ENCODE data around the gene NCEH1.

The NCEH1 gene

GRCh38 chr3:172655388-172655787 lies 55.5 kb downstream of the NCEH1 start:
- Histone ChIP-seq H3K4me1 (ENCODE audit: control insufficient read depth, low read length) (no peaks in the 10 kb centered on the region), H3K4me3 (ENCODE audit: low read length) (no peak overlapping the region), H3K79me2 (ENCODE audit: control insufficient read depth, low read length) (no peaks in the 10 kb centered on the region), H3K9me3 (ENCODE audit: control insufficient read depth, insufficient read depth, low read length) (no peaks in the 10 kb centered on the region), H3K27me3 (ENCODE audit: control insufficient read depth, low read length) (no peaks in the 10 kb centered on the region), H3K36me3 (ENCODE audit: control insufficient read depth, low read length) (no peaks in the 10 kb centered on the region), H4K20me1 (ENCODE audit: control insufficient read depth, insufficient read depth, low read depth, low read length) (no peaks in the 10 kb centered on the region), H3K27ac (ENCODE audit: low read depth, low read length) (no peak overlapping the region), H3K4me2 (ENCODE audit: low read length) (no peak overlapping the region), H3K9me2 (replicated peaks; ENCODE audit: control insufficient read depth, low read length) (no peaks in the 10 kb centered on the region), H3F3A (ENCODE audit: control insufficient read depth, insufficient read depth) (no peaks in the 10 kb centered on the region)
- no peak for TF ChIP-seq CTCF (IDR thresholded peaks at IDR 0.05; ENCODE audit: low read depth, low read length, poor library complexity, severe bottlenecking)

- no peaks in the 10 kb centered on the region for H3K4me1 ChIP-seq (ENCODE audit: control insufficient read depth, low read length)
- no peaks in the 10 kb centered on the region for H3K9me3 ChIP-seq (ENCODE audit: control insufficient read depth, insufficient read depth, low read length)
Measured at GRCh38 chr3:172654470-172654869, 56.4 kb downstream of the NCEH1 start.

GRCh38 chr3:172653004-172653572 lies 57.8 kb downstream of the NCEH1 start:
- Histone ChIP-seq H3K36me3 (ENCODE audit: control insufficient read depth, low read length) (no peaks in the 10 kb centered on the region), H3F3A (ENCODE audit: control insufficient read depth, insufficient read depth) (no peaks in the 10 kb centered on the region), H3K9me3 (ENCODE audit: control insufficient read depth, insufficient read depth, low read length) (no peaks in the 10 kb centered on the region), H3K4me3 (ENCODE audit: low read length) (no peak overlapping the region), H3K27me3 (ENCODE audit: control insufficient read depth, low read length) (no peaks in the 10 kb centered on the region), H3K9me2 (replicated peaks; ENCODE audit: control insufficient read depth, low read length) (no peaks in the 10 kb centered on the region), H4K20me1 (ENCODE audit: control insufficient read depth, insufficient read depth, low read depth, low read length) (no peaks in the 10 kb centered on the region), H3K4me1 (ENCODE audit: control insufficient read depth, low read length) (no peaks in the 10 kb centered on the region), H3K27ac (ENCODE audit: low read depth, low read length) (no peak overlapping the region), H3K4me2 (ENCODE audit: low read length) (no peak overlapping the region), H3K79me2 (ENCODE audit: control insufficient read depth, low read length) (no peaks in the 10 kb centered on the region)
- TF ChIP-seq CTCF (IDR thresholded peaks at IDR 0.05; ENCODE audit: low read depth, low read length, poor library complexity, severe bottlenecking): no peak
- no peak for TF ChIP-seq EZH2phosphoT487 (IDR thresholded peaks at IDR 0.05; ENCODE audit: borderline replicate concordance, low read length)

More at GRCh38 chr3:172654470-172654869, 56.4 kb downstream of the NCEH1 start:
- H3K36me3 ChIP-seq (ENCODE audit: control insufficient read depth, low read length): no peaks in the 10 kb centered on the region
- TF ChIP-seq CTCF (IDR thresholded peaks at IDR 0.05; ENCODE audit: low read depth, low read length, poor library complexity, severe bottlenecking) (no peak), EZH2phosphoT487 (IDR thresholded peaks at IDR 0.05; ENCODE audit: borderline replicate concordance, low read length) (no peak)
- H3K79me2 ChIP-seq (ENCODE audit: control insufficient read depth, low read length): no peaks in the 10 kb centered on the region
- no peaks in the 10 kb centered on the region for H3K27me3 ChIP-seq (ENCODE audit: control insufficient read depth, low read length)
- H3K27ac ChIP-seq (ENCODE audit: low read depth, low read length): no peak overlapping the region
- H3F3A ChIP-seq (ENCODE audit: control insufficient read depth, insufficient read depth): no peaks in the 10 kb centered on the region
- no peaks in the 10 kb centered on the region for H4K20me1 ChIP-seq (ENCODE audit: control insufficient read depth, insufficient read depth, low read depth, low read length)
- H3K4me2 ChIP-seq (ENCODE audit: low read length): no peak overlapping the region
- H3K9me2 ChIP-seq (replicated peaks; ENCODE audit: control insufficient read depth, low read length): no peaks in the 10 kb centered on the region
- no peak overlapping the region for H3K4me3 ChIP-seq (ENCODE audit: low read length)

All from DOHH2 (cell line).